H1 (cell line): ENCODE measurements around the gene CAPS. TPM values are rescaled to one million over a fixed set of nuclear protein-coding genes. Genes with fewer than 3 reads are reported as not detected.

Source experiments
- BACH1 ChIP-seq: IDR thresholded peaks from 2 replicates; pipeline ENCODE4 v1.6.1; 2012; ENCODE audit warnings: low read length, improper control_type of control experiment
- JUND ChIP-seq: IDR thresholded peaks from 2 replicates; pipeline ENCODE4 v1.6.1; 2011; ENCODE audit warnings: mild to moderate bottlenecking, improper control_type of control experiment, low read length
- RFX5 ChIP-seq: IDR thresholded peaks from 2 replicates; pipeline ENCODE4 v1.6.1; 2011; ENCODE audit warnings: low read depth, low read length, improper control_type of control experiment, borderline replicate concordance
- RNF2 ChIP-seq: fragments of 200-900, 300-1000 bp; sonication (generic); IDR thresholded peaks from 2 replicates; pipeline ENCODE4 v1.7.1; 2016; ENCODE audit warnings: borderline replicate concordance, low read depth, mild to moderate bottlenecking, antibody characterized with exemption, low read length; ENCODE audit not compliant: poor library complexity, severe bottlenecking; ENCODE audit errors: missing control alignments
- polyA plus RNA-seq, 7 experiments: library from polyadenylated mRNA; depleted of rRNA in 3 of 7; stranded (reverse) in 5 of 7; unstranded in 2 of 7; fragments of >200 nt in 5 of 7; fragments of 200-250 nt in 2 of 7; gene quantifications; 1 replicate in 5 of 7; 2 replicates in 1 of 7; 4 replicates in 1 of 7; pipeline versions ENCODE4 v1.2.1 to v1.2.3, GENCODE V29; 2011 to 2013; ENCODE audit warnings: missing spikeins in 2 of 7, mixed read lengths in 2 of 7
- total RNA-seq: library from RNA; stranded (reverse); fragmentation: NEBNext Ultra II Directional; extraction: Animal tissue kit (Norgen Biotek cat#: 25700); gene quantifications from 2 replicates; pipeline ENCODE4 v1.2.1, GENCODE V29; 2021

Gene CAPS
- total and polyA plus RNA-seq, 2 of the 8 experiments (the other 6 are each of a cell fraction or from before 2014, with no cell fraction given), result 2.1 to 2.4 TPM

DNA sequence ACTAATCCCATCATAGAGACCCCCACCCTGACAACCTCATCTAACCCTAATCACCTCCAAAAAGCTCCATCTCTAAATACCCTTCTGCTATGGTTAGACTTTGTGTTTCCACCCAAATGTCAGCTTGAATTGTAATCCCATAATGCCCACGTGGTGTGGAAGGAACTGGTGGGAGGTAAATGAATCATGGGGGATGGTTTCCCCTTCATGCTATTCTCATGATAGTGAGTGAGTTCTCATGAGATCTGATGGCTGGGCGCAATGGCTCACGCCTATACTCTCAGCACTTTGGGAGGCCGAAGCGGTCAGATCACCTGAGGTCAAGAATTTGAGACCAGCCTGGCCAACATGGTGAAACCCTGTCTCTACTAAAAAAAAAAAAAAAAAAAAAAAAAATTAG lies 6.8 kb upstream of the CAPS start (continued):
- TF ChIP-seq BACH1 (no peak), JUND (no peak), RFX5 (no peak), RNF2 (no peak)
